ENCODE data around the gene DYSF.

GRCh38 chr2:71678874-71679273 lies 225.5 kb downstream of the DYSF start:
- TF ChIP-seq GATA3 (IDR thresholded peaks at IDR 0.05; ENCODE audit: low read depth, low read length) (no peak), GATA2 (IDR thresholded peaks at IDR 0.05; ENCODE audit: low read depth, low read length) (no peak)

Measured in SH-SY5Y (cell line).